VCaP (cell line): ENCODE results near the gene TTYH2.

ENCODE experiments used
- H3K27ac ChIP-seq: fragments of 450-650 bp; 2 replicates; pipeline ENCODE4 v1.5.1; 2017
- CTCF ChIP-seq: fragments of 450-650 bp; conservative IDR thresholded peaks from 2 replicates; pipeline ENCODE4 v1.5.1; 2017; ENCODE audit warnings: mild to moderate bottlenecking, moderate library complexity

TTYH2 gene

GRCh38 chr17:74240618-74241205 is 27.3 kb downstream of the TTYH2 start:
- no peak for TF ChIP-seq CTCF
- H3K27ac ChIP-seq = no peak overlapping the region

- no peak overlapping the region for H3K27ac ChIP-seq
- TF ChIP-seq CTCF = no peak
Observed at GRCh38 chr17:74241431-74241830, 28.1 kb downstream of the TTYH2 start.

GRCh38 chr17:74241847-74242246 is 28.5 kb downstream of the TTYH2 start:
- H3K27ac ChIP-seq = no peak overlapping the region

GRCh38 chr17:74243013-74243755 is 29.8 kb downstream of the TTYH2 start:
- H3K27ac ChIP-seq = no peak overlapping the region
- TF ChIP-seq CTCF = no peak

More at GRCh38 chr17:74241847-74242246, 28.5 kb downstream of the TTYH2 start:
- TF ChIP-seq CTCF = no peak

- no peak for TF ChIP-seq CTCF
- H3K27ac ChIP-seq = no peak overlapping the region
Observed at GRCh38 chr17:74244128-74244527, 30.8 kb downstream of the TTYH2 start.

GRCh38 chr17:74244548-74244947 is 31.2 kb downstream of the TTYH2 start:
- no peak for TF ChIP-seq CTCF
- H3K27ac ChIP-seq = no peak overlapping the region

GRCh38 chr17:74245145-74245831 is 31.9 kb downstream of the TTYH2 start:
- H3K27ac ChIP-seq = no peak overlapping the region
- no peak for TF ChIP-seq CTCF
